Amniotic stem cell (primary cell): Measurements from ENCODE around the gene RPL13A.
"Not testable (repeated sequence)": the region's sequence is repeated elsewhere in the genome, so short reads cannot be mapped to it uniquely, and the experiment has no call there.

Experiments
- DNase-seq: peaks from one replicate; lab custom pipeline; 2025; lab: John Stamatoyannopoulos, UW

RPL13A gene

DNA sequence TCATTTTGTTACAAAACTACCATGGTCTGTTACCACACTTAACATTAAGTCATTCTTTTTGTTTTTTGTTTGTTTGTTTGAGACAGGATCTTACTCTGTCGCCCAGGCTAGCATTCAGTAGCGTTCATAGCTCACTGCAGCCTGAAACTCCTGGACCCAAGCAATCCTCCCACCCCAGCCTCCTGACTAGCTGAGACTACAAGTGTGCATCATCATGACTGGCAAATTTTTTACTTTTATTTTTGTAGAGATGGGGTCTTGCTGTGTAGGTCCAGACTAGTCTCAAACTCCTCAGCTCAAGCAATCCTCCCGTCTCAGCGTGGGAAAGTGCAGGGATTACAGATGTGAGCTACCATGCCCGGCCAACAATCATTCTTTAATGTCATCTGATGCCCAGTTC is 31.1 kb upstream of the RPL13A start:
- DNase-seq, result no peak

- DNase-seq, result no peak
Observed at GRCh38 chr19:49458567-49458903, 28.9 kb upstream of the RPL13A start.

- DNase-seq, result no peak
Observed at GRCh38 chr19:49459388-49459787, 28.0 kb upstream of the RPL13A start.

DNA sequence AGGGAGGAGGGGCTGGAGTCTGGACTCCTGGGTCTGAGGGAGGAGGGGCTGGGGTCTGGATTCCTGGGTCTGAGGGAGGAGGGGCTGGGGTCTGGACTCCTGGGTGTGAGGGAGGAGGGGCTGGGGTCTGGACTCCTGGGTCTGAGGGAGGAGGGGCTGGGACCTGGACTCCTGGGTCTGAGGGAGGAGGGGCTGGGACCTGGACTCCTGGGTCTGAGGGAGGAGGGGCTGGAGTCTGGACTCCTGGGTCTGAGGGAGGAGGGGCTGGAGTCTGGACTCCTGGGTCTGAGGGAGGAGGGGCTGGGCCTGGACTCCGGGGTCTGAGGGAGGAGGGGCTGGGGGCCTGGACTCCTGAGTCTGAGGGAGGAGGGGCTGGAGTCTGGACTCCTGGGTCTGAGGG is 26.3 kb upstream of the RPL13A start:
- not testable (repeated sequence) for DNase-seq

- DNase-seq, result no peak
Observed at GRCh38 chr19:49461656-49462055, 25.8 kb upstream of the RPL13A start.

- no peak for DNase-seq
Observed at GRCh38 chr19:49462492-49462891, 24.9 kb upstream of the RPL13A start.

DNA sequence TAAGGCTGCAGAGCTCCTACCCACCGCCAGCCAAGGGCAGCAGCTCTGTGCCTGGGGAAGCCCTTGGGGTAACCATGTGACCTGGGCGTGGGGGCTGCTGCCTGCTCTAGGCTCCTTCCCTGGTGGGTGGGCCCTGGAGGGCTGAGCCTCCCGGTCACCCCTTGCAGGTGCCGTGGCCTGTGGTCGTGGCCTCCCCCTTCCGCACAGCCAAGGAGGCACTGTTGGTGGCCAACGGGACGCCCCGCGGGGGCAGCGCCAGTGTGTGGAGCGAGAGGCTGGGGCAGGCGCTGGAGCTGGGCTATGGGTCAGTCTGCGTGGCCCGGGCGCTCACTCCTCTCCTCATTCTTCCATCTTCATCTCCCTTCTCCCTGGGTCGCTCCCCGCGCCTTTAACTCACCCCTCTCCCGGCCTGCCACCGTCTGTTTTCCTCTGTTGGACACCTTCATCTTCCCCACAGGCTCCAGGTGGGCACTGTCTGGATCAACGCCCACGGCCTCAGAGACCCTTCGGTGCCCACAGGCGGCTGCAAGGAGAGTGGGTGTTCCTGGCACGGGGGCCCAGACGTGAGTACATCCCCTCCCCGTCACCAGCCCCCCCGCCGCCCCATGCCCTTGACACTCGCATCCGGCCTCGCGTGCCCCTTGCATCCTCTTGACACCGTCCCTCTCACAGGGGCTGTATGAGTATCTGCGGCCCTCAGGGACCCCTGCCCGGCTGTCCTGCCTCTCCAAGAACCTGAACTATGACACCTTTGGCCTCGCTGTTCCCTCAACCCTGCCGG is 23.3 kb upstream of the RPL13A start:
- no peak for DNase-seq

DNA sequence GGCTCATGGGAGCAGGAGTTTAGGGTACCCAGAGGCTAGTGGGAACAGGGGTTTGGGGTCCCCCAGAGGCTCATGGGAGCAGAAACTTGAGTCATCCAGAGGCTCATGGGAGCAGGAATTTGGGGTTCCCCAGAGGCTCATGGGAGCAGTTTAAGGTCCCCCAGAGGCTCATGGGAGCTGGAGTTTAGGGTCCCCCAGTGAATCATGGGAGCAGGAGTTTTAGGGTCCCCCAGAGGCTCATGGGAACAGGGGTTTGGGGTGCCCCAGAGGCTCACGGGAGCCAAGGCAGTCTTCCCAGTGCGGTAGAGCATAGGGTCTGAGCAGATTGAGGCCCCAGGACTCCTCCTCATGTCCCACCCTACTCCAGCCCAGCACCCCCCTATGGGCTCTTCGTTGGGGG is 22.0 kb upstream of the RPL13A start:
- no peak for DNase-seq

GRCh38 chr19:49468199-49468598 is 19.2 kb upstream of the RPL13A start:
- no peak for DNase-seq

- no peak for DNase-seq
Observed at GRCh38 chr19:49468746-49469447, 18.5 kb upstream of the RPL13A start.

GRCh38 chr19:49469828-49470614 is 17.4 kb upstream of the RPL13A start:
- no peak for DNase-seq

DNA sequence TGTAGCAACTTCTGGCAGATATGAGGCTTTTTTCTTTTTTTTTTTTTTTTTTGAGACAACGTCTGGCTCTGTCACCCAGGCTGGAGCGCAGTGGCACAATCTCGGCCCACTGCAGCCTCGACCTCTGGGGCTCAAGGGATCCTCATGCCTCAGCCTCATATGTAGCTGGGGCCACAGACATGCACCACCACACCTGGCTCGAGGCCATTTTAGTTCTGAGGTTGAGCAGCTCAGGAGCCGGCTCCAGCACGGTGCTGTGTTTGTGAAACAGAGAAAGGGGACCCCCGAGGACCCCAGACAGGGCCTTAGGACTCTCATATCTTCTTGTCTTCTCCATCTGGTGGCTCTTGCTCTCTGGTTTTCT is 16.8 kb upstream of the RPL13A start:
- no peak for DNase-seq

DNA sequence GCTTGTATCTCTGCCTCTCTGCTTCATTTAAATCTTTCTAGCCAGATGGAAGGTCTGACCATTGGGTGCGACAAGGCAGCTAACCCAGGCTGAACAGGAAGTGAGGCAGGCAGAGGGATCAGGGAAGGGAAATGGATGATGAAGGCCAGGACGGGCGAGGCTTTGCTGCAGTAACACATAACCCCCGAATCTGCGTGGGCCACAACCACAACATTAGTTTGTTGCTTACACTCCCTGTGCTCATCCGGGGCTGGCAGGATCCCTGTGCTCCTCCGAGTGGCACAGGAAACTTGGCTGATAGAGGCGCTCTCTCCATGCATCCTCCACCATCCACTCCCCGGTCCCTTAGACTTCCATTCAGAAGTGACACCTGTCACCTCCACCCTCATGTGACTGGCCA is 14.5 kb upstream of the RPL13A start:
- no peak for DNase-seq

GRCh38 chr19:49473501-49473867 is 13.9 kb upstream of the RPL13A start:
- not testable (repeated sequence) for DNase-seq

GRCh38 chr19:49473868-49474541 is 13.4 kb upstream of the RPL13A start, which contains the start of gene FLT3LG:
Gene FLT3LG, plus strand, starts transcription at chr19:49474215. Its CDS starts 425 bp downstream, at chr19:49474640.
- peak; percentile 67 for DNase-seq

- no peak for DNase-seq
Observed at GRCh38 chr19:49474542-49474924, 12.9 kb upstream of the RPL13A start.

GRCh38 chr19:49475191-49475917 is 12.1 kb upstream of the RPL13A start:
- DNase-seq, result no peak

- no peak for DNase-seq
Observed at GRCh38 chr19:49475995-49476880, 11.2 kb upstream of the RPL13A start.

GRCh38 chr19:49479975-49480628 is 7.3 kb upstream of the RPL13A start:
- DNase-seq, result no peak

DNA sequence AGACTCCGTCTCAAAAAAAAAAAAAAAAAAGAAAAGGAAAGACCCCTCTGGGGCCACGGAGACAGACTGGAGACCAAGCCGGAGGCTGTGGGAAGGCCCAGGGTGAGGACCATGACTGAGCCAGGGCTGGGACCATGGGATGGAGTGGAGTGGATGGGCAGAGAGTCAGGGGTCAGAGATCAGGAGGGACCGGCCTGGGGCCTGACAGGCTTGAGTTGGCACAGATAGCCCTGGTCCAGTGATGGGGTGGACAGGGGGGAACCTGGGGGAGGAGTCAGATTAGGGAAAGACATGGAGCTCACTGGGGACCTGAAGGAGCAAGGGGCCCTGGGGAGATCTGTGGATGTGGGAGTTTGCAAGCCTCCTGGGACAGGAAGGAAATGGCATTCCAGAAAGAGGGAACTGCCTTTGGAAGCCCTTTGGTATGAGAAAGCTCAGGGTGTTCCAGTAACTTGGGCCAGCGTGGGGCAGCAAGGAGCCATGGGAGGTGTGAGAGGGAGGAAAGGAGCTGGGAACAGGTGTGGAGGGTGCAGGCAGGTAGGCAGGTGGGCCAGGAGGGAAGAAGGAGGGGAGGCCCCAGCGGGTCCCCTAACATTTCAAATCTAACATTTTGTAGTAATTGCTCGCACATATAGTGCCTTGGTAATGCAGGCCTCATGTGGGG is 6.3 kb upstream of the RPL13A start:
- DNase-seq, result no peak
